Measurements from ENCODE around the gene DLAT.

DLAT gene

DNA sequence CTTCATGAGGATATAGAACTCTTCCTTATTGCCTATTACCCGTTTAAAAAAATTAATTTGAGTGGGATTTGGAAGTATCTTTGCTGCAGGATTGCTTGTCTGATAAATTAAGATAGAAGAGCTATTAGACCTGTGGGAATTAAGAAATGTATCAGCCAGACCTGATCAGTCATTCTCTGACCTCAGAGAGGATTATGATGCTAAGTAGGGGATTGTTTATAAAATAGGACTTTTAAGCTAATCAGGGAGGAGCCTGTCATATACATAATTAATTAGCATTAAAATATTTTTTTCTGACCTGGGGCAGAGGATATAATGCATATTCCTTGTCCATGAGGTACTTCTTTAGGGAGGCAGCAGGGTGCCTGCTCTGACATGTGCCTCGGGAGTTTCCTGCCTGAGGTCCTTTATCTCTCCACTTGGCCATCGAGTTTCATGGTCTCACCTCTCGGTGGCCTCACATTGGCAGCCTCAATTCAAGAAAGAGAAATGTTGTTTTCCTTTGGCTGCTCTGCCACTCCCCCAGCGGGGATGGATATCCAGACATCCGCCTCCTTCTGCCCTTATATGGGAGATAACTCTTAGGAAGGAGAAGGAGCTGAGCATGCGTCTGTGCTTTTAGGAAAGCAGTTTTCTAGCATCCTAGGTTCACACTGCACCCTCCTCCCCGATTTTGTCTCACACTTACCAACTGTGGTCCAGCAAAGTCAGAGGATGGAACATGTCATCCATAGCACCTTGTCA lies 47.0 kb upstream of the DLAT start:
- TF ChIP-seq REST (IDR thresholded peaks at IDR 0.05; ENCODE audit: insufficient replicate concordance, low read depth): no peak
- TF ChIP-seq GABPA (IDR thresholded peaks at IDR 0.05; ENCODE audit: low read depth): no peak
- TF ChIP-seq, protein P1, sequence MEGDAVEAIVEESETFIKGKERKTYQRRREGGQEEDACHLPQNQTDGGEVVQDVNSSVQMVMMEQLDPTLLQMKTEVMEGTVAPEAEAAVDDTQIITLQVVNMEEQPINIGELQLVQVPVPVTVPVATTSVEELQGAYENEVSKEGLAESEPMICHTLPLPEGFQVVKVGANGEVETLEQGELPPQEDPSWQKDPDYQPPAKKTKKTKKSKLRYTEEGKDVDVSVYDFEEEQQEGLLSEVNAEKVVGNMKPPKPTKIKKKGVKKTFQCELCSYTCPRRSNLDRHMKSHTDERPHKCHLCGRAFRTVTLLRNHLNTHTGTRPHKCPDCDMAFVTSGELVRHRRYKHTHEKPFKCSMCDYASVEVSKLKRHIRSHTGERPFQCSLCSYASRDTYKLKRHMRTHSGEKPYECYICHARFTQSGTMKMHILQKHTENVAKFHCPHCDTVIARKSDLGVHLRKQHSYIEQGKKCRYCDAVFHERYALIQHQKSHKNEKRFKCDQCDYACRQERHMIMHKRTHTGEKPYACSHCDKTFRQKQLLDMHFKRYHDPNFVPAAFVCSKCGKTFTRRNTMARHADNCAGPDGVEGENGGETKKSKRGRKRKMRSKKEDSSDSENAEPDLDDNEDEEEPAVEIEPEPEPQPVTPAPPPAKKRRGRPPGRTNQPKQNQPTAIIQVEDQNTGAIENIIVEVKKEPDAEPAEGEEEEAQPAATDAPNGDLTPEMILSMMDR (IDR thresholded peaks at IDR 0.05; ENCODE audit: insufficient read depth, low read length): no peak
- TF ChIP-seq SPI1 (IDR thresholded peaks at IDR 0.05; ENCODE audit: borderline replicate concordance, low read depth): no peak
- TF ChIP-seq POLR2AphosphoS5 (IDR thresholded peaks at IDR 0.05; ENCODE audit: low read depth): no peak
- peaks cover 2% of the 10 kb centered on the region for H3K27me3 ChIP-seq (ENCODE audit: insufficient read depth, poor library complexity, severe bottlenecking)
- DNase-seq (ENCODE audit: low read depth in 1 of 2, low spot score in 1 of 2): no peak
- no peak overlapping the region for H3K27ac ChIP-seq (replicated peaks)
- no peak overlapping the region for H3K4me3 ChIP-seq (replicated peaks; ENCODE audit: insufficient read depth, low read length)

GRCh38 chr11:111980062-111980461 lies 45.1 kb upstream of the DLAT start:
- H3K4me3 ChIP-seq (replicated peaks; ENCODE audit: insufficient read depth, low read length): no peak overlapping the region
- H3K27ac ChIP-seq (replicated peaks): no peak overlapping the region
- TF ChIP-seq, protein P1 (IDR thresholded peaks at IDR 0.05; ENCODE audit: insufficient read depth, low read length): no peak
- TF ChIP-seq POLR2AphosphoS5 (IDR thresholded peaks at IDR 0.05; ENCODE audit: low read depth): no peak
- no peak for TF ChIP-seq SPI1 (IDR thresholded peaks at IDR 0.05; ENCODE audit: borderline replicate concordance, low read depth)
- TF ChIP-seq GABPA (IDR thresholded peaks at IDR 0.05; ENCODE audit: low read depth): no peak
- TF ChIP-seq REST (IDR thresholded peaks at IDR 0.05; ENCODE audit: insufficient replicate concordance, low read depth): no peak
- peaks cover 2% of the 10 kb centered on the region for H3K27me3 ChIP-seq (ENCODE audit: insufficient read depth, poor library complexity, severe bottlenecking)
- no peak for DNase-seq (ENCODE audit: low read depth in 1 of 2, low spot score in 1 of 2)

GRCh38 chr11:111981270-111981669 lies 43.9 kb upstream of the DLAT start:
- Histone ChIP-seq H3K27me3 (ENCODE audit: insufficient read depth, poor library complexity, severe bottlenecking) (peaks cover 2% of the 10 kb centered on the region), H3K27ac (replicated peaks) (no peak overlapping the region), H3K4me3 (replicated peaks; ENCODE audit: insufficient read depth, low read length) (no peak overlapping the region)
- no peak for TF ChIP-seq POLR2AphosphoS5 (IDR thresholded peaks at IDR 0.05; ENCODE audit: low read depth)
- no peak for TF ChIP-seq GABPA (IDR thresholded peaks at IDR 0.05; ENCODE audit: low read depth)
- no peak for TF ChIP-seq REST (IDR thresholded peaks at IDR 0.05; ENCODE audit: insufficient replicate concordance, low read depth)
- no peak for TF ChIP-seq SPI1 (IDR thresholded peaks at IDR 0.05; ENCODE audit: borderline replicate concordance, low read depth)
- TF ChIP-seq, protein P1 (IDR thresholded peaks at IDR 0.05; ENCODE audit: insufficient read depth, low read length): no peak
- DNase-seq (ENCODE audit: low read depth in 1 of 2, low spot score in 1 of 2): no peak

Measured in HL-60 (cell line).